Neural progenitor cell (in vitro differentiated cells): ENCODE measurements around the gene EIPR1.

Source experiments
- EZH2 ChIP-seq: fragments of 200-600 bp; sonication (generic); IDR thresholded peaks from 2 replicates; pipeline ENCODE4 v1.6.1; 2017; ENCODE audit warnings: antibody characterized with exemption, mild to moderate bottlenecking, moderate library complexity
- EZH2phosphoT487 ChIP-seq: fragments of 200-600 bp; sonication (generic); IDR thresholded peaks from 2 replicates; pipeline ENCODE4 v1.6.1; 2017; ENCODE audit warnings: antibody characterized with exemption
- TF ChIP-seq, protein P1 (sequence below): fragments of 200-600 bp; sonication (generic); IDR thresholded peaks from 2 replicates; pipeline ENCODE4 v1.5.1; 2017; ENCODE audit warnings: antibody characterized with exemption, mild to moderate bottlenecking

DNA sequence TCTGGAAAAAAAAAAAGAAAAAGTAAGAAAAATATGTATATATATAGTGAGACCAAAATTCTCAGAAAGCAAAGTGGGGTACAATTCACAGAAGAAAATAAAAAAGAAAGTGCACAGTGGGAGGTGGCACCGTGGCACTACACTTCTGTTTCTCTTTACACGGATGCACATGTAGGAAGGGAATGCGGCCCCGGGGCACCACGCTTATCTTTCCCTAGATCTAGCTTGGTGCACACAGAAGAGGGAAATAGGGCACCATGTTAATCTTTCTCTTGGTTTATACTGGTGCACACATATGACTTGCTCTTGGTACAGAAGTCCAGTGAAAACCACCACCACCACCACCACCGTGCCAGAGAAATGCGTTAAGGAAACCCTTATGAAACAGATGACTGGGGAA lies 32.0 kb downstream of the EIPR1 start:
- TF ChIP-seq EZH2phosphoT487 (no peak), EZH2 (no peak)
- TF ChIP-seq, protein P1, sequence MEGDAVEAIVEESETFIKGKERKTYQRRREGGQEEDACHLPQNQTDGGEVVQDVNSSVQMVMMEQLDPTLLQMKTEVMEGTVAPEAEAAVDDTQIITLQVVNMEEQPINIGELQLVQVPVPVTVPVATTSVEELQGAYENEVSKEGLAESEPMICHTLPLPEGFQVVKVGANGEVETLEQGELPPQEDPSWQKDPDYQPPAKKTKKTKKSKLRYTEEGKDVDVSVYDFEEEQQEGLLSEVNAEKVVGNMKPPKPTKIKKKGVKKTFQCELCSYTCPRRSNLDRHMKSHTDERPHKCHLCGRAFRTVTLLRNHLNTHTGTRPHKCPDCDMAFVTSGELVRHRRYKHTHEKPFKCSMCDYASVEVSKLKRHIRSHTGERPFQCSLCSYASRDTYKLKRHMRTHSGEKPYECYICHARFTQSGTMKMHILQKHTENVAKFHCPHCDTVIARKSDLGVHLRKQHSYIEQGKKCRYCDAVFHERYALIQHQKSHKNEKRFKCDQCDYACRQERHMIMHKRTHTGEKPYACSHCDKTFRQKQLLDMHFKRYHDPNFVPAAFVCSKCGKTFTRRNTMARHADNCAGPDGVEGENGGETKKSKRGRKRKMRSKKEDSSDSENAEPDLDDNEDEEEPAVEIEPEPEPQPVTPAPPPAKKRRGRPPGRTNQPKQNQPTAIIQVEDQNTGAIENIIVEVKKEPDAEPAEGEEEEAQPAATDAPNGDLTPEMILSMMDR = no peak
